Neural cell (in vitro differentiated cells): ENCODE data around the gene GPC3. TPM values are rescaled to one million over a fixed set of nuclear protein-coding genes. Genes with fewer than 3 reads are reported as not detected.

Source experiments
- H2AFZ ChIP-seq: fragments of 200-600, 300-800 bp; sonication (generic), shearing (Covaris generic); 2 replicates; pipeline ENCODE4 v1.6.0; 2014; ENCODE audit warnings: low read depth, mild to moderate bottlenecking, antibody characterized with exemption, low read length, moderate library complexity
- H3F3A ChIP-seq: fragments of 200-600 bp; shearing (Covaris generic); 2 replicates; pipeline ENCODE4 v1.6.1; 2016; ENCODE audit warnings: mild to moderate bottlenecking, moderate library complexity, mixed read lengths, antibody characterized with exemption, low read length; ENCODE audit not compliant: insufficient read depth, poor library complexity, severe bottlenecking
- H3K27ac ChIP-seq: fragments of 200-600, 300-800 bp; sonication (generic), shearing (Covaris generic); 2 replicates; pipeline ENCODE4 v1.5.1; 2014; ENCODE audit warnings: mild to moderate bottlenecking, low read length, moderate library complexity
- H3K27me3 ChIP-seq: fragments of 300-800, 200-600 bp; sonication (generic), shearing (Covaris generic); 2 replicates; pipeline ENCODE4 v1.6.0; 2014; ENCODE audit warnings: mild to moderate bottlenecking, low read depth, low read length, moderate library complexity; ENCODE audit not compliant: insufficient read depth
- H3K36me3 ChIP-seq: fragments of 300-800, 200-600 bp; sonication (generic), shearing (Covaris generic); 2 replicates; pipeline ENCODE4 v1.5.1; 2014; ENCODE audit warnings: mild to moderate bottlenecking, antibody characterized with exemption, low read length, moderate library complexity; ENCODE audit not compliant: insufficient read depth
- H3K4me2 ChIP-seq: fragments of 300-800, 200-600 bp; sonication (generic), shearing (Covaris generic); 2 replicates; pipeline ENCODE4 v1.6.0; 2014; ENCODE audit warnings: mild to moderate bottlenecking, low read length
- H3K4me3 ChIP-seq: fragments of 300-800, 200-600 bp; sonication (generic), shearing (Covaris generic); 2 replicates; pipeline ENCODE4 v1.5.1; 2014; ENCODE audit warnings: mild to moderate bottlenecking, low read length, moderate library complexity
- H3K79me2 ChIP-seq: fragments of 200-600 bp; shearing (Covaris generic); replicated peaks from 2 replicates; pipeline ENCODE4 v1.6.0; 2014; ENCODE audit warnings: mild to moderate bottlenecking, low read length, moderate library complexity; ENCODE audit not compliant: insufficient read depth
- H3K9ac ChIP-seq: fragments of 300-800, 200-600 bp; sonication (generic), shearing (Covaris generic); 2 replicates; pipeline ENCODE4 v1.6.1; 2016; ENCODE audit warnings: mild to moderate bottlenecking, low read length, mixed read lengths
- H3K9me2 ChIP-seq: fragments of 200-600 bp; shearing (Covaris generic); 2 replicates; pipeline ENCODE4 v1.6.1; 2016; ENCODE audit warnings: mild to moderate bottlenecking, low read length, mixed read lengths; ENCODE audit not compliant: insufficient read depth
- H3K9me3 ChIP-seq: fragments of 200-600, 300-800 bp; sonication (generic), shearing (Covaris generic); 2 replicates; pipeline ENCODE4 v1.6.1; 2016; ENCODE audit warnings: mild to moderate bottlenecking, mixed run types, low read length, moderate library complexity, mixed read lengths
- H4K20me1 ChIP-seq: fragments of 200-600 bp; shearing (Covaris generic); 2 replicates; pipeline ENCODE4 v1.6.1; 2016; ENCODE audit warnings: mild to moderate bottlenecking, mixed run types; ENCODE audit not compliant: insufficient read depth
- CTCF ChIP-seq: fragments of 450-650 bp; IDR thresholded peaks from 2 replicates; pipeline ENCODE4 v1.5.1; 2014; ENCODE audit warnings: antibody characterized with exemption, mild to moderate bottlenecking, moderate library complexity; ENCODE audit not compliant: poor library complexity, severe bottlenecking
- EP300 ChIP-seq: fragments of 450-650 bp; conservative IDR thresholded peaks from 2 replicates; pipeline ENCODE4 v1.6.1; 2014; ENCODE audit warnings: antibody characterized with exemption, mild to moderate bottlenecking, moderate library complexity; ENCODE audit not compliant: poor library complexity, severe bottlenecking
- EZH2 ChIP-seq: fragments of 200-600, 300-800 bp; shearing (Covaris generic), sonication (generic); IDR thresholded peaks from 2 replicates; pipeline ENCODE4 v1.6.1; 2014; ENCODE audit warnings: antibody characterized with exemption, low read length, borderline replicate concordance, mild to moderate bottlenecking; ENCODE audit not compliant: insufficient read depth, poor library complexity, severe bottlenecking
- MXI1 ChIP-seq: fragments of 450-650 bp; conservative IDR thresholded peaks from 2 replicates; pipeline ENCODE4 v1.6.1; 2014; ENCODE audit warnings: antibody characterized with exemption, mild to moderate bottlenecking; ENCODE audit not compliant: poor library complexity, severe bottlenecking
- POLR2AphosphoS5 ChIP-seq: IDR thresholded peaks from 2 replicates; pipeline ENCODE4 v1.6.1; 2012
- RAD21 ChIP-seq: fragments of 450-650 bp; conservative IDR thresholded peaks from 2 replicates; pipeline ENCODE4 v1.6.1; 2014; ENCODE audit warnings: antibody characterized with exemption, mild to moderate bottlenecking, moderate library complexity
- REST ChIP-seq: IDR thresholded peaks from 2 replicates; pipeline ENCODE4 v1.6.1; 2012; ENCODE audit warnings: borderline replicate concordance
- SMC3 ChIP-seq: fragments of 450-650 bp; conservative IDR thresholded peaks from 2 replicates; pipeline ENCODE4 v1.6.1; 2014; ENCODE audit warnings: antibody characterized with exemption, mild to moderate bottlenecking, moderate library complexity; ENCODE audit not compliant: poor library complexity
- TAF1 ChIP-seq: IDR thresholded peaks from 2 replicates; pipeline ENCODE4 v1.6.1; 2012; ENCODE audit warnings: low read depth
- polyA plus RNA-seq: library from polyadenylated mRNA; depleted of rRNA; stranded (reverse); fragments of >200 nt; gene quantifications from 2 replicates; pipeline ENCODE4 v1.2.3, GENCODE V29; 2014

The GPC3 gene
- polyA plus RNA-seq, 1 donor from 2014 or later: 2.1 TPM

GRCh38 chrX:133812402-133812801 is 173.0 kb downstream of the GPC3 start:
- no peaks in the 10 kb centered on the region for H3K27me3 ChIP-seq
- H3K9me3 ChIP-seq: no peaks in the 10 kb centered on the region
- H4K20me1 ChIP-seq: no peaks in the 10 kb centered on the region
- H2AFZ ChIP-seq: no peak overlapping the region
- no peak for TF ChIP-seq EP300
- TF ChIP-seq MXI1: no peak
- no peak for TF ChIP-seq CTCF
- no peak for TF ChIP-seq RAD21
- no peak for TF ChIP-seq EZH2
- no peak for TF ChIP-seq TAF1
- no peak for TF ChIP-seq POLR2AphosphoS5
- TF ChIP-seq REST: no peak
- TF ChIP-seq SMC3: no peak
- no peaks in the 10 kb centered on the region for H3F3A ChIP-seq
- H3K9ac ChIP-seq: no peak overlapping the region
- no peak overlapping the region for H3K4me3 ChIP-seq
- H3K27ac ChIP-seq: no peak overlapping the region
- no peaks in the 10 kb centered on the region for H3K36me3 ChIP-seq
- H3K4me2 ChIP-seq: no peak overlapping the region
- no peaks in the 10 kb centered on the region for H3K79me2 ChIP-seq
- no peaks in the 10 kb centered on the region for H3K9me2 ChIP-seq

GRCh38 chrX:133810925-133811324 is 174.5 kb downstream of the GPC3 start:
- TF ChIP-seq REST: no peak
- TF ChIP-seq EZH2: no peak
- TF ChIP-seq TAF1: no peak
- no peak for TF ChIP-seq POLR2AphosphoS5
- TF ChIP-seq SMC3: no peak
- no peak for TF ChIP-seq MXI1
- TF ChIP-seq RAD21: no peak
- no peak for TF ChIP-seq CTCF
- no peak for TF ChIP-seq EP300

More at GRCh38 chrX:133810925-133811324, 174.5 kb downstream of the GPC3 start:
- Histone ChIP-seq H3K36me3 (no peaks in the 10 kb centered on the region), H3K27me3 (no peaks in the 10 kb centered on the region), H3K9me2 (no peaks in the 10 kb centered on the region), H3K9ac (no peak overlapping the region), H3K4me2 (no peak overlapping the region), H3K4me3 (no peak overlapping the region), H3K9me3 (no peaks in the 10 kb centered on the region), H4K20me1 (no peaks in the 10 kb centered on the region), H3F3A (no peaks in the 10 kb centered on the region), H3K27ac (no peak overlapping the region), H3K79me2 (no peaks in the 10 kb centered on the region), H2AFZ (no peak overlapping the region)
